Hepatocyte (in vitro differentiated cells): ENCODE results near the gene PECR. TPM values are rescaled to one million over a fixed set of nuclear protein-coding genes. Genes with fewer than 3 reads are reported as not detected.

Experiments
- DNase-seq: peaks from one replicate; pipeline ENCODE4 v3.0.0-alpha.2; 2016; ENCODE audit warnings: low spot score
- H2AFZ ChIP-seq: fragments of 200-600 bp; sonication (generic); 2 replicates; pipeline ENCODE4 v1.6.0; 2016; ENCODE audit warnings: antibody characterized with exemption, mild to moderate bottlenecking
- H3K27ac ChIP-seq: fragments of 200-600 bp; sonication (generic); 2 replicates; pipeline ENCODE4 v1.5.1; 2016; ENCODE audit warnings: mild to moderate bottlenecking
- H3K27me3 ChIP-seq: fragments of 200-600 bp; sonication (generic); 2 replicates; pipeline ENCODE4 v1.6.1; 2016
- H3K36me3 ChIP-seq: fragments of 200-600 bp; sonication (generic); replicated peaks from 2 replicates; pipeline ENCODE4 v1.5.1; 2016; ENCODE audit warnings: low read depth; ENCODE audit not compliant: insufficient read depth
- H3K4me1 ChIP-seq: fragments of 200-600 bp; sonication (generic); 2 replicates; pipeline ENCODE4 v1.5.1; 2016; ENCODE audit warnings: mild to moderate bottlenecking, moderate library complexity; ENCODE audit not compliant: insufficient read depth
- H3K4me2 ChIP-seq: fragments of 200-600 bp; sonication (generic); 2 replicates; pipeline ENCODE4 v1.6.0; 2016
- H3K4me3 ChIP-seq: fragments of 200-600 bp; sonication (generic); 2 replicates; pipeline ENCODE4 v1.5.1; 2016; ENCODE audit warnings: mild to moderate bottlenecking
- H3K79me2 ChIP-seq: fragments of 200-600 bp; sonication (generic); 2 replicates; pipeline ENCODE4 v1.6.0; 2017; ENCODE audit warnings: mild to moderate bottlenecking
- H3K9me2 ChIP-seq: fragments of 200-600 bp; sonication (generic); replicated peaks from 2 replicates; pipeline ENCODE4 v1.6.0; 2017; ENCODE audit warnings: mild to moderate bottlenecking; ENCODE audit not compliant: insufficient read depth
- H3K9me3 ChIP-seq: fragments of 200-600 bp; sonication (generic); 2 replicates; pipeline ENCODE4 v1.5.1; 2016; ENCODE audit warnings: low read depth, mild to moderate bottlenecking
- H4K20me1 ChIP-seq: fragments of 200-600 bp; sonication (generic); 2 replicates; pipeline ENCODE4 v1.6.0; 2016; ENCODE audit warnings: mild to moderate bottlenecking; ENCODE audit not compliant: insufficient read depth, poor library complexity, severe bottlenecking
- EZH2 ChIP-seq: fragments of 200-600 bp; sonication (generic); IDR thresholded peaks from 2 replicates; pipeline ENCODE4 v1.6.1; 2016; ENCODE audit warnings: antibody characterized with exemption, mild to moderate bottlenecking, borderline replicate concordance
- EZH2phosphoT487 ChIP-seq: fragments of 200-600 bp; sonication (generic); IDR thresholded peaks from one replicate; pipeline ENCODE4 v1.6.1; 2018; ENCODE audit warnings: antibody characterized with exemption, mild to moderate bottlenecking, low read depth, moderate library complexity; ENCODE audit not compliant: unreplicated experiment, severe bottlenecking
- WGBS: methylation state at CpG from one replicate; pipeline ENCODE4 v1.1.6; 2016; ENCODE audit warnings: low lambda C conversion rate; ENCODE audit errors: missing lambda C conversion rate; 5-methylcytosine and 5-hydroxymethylcytosine counted together
- polyA plus RNA-seq: library from polyadenylated mRNA; unstranded; fragments of >200 nt; fragmentation: Nextera tagmentation; extraction: Ambion mirVana; gene quantifications from 2 replicates; pipeline ENCODE4 v1.2.1, GENCODE V29; 2016
- total RNA-seq: library from RNA; depleted of rRNA; stranded (reverse); fragments of >200 nt; gene quantifications from 2 replicates; pipeline ENCODE4 v1.2.3, GENCODE V29; 2014
- TF ChIP-seq, protein P1 (sequence below): fragments of 200-600 bp; sonication (generic); IDR thresholded peaks from 2 replicates; pipeline ENCODE4 v1.5.1; 2016; ENCODE audit warnings: antibody characterized with exemption, mild to moderate bottlenecking; ENCODE audit not compliant: poor library complexity

PECR gene
- total and polyA plus RNA-seq, 2 experiments from 2014 or later = 17.4 to 32.4 TPM

GRCh38 chr2:216090369-216090786 is 8.8 kb upstream of the PECR start:
- 92% methylated on average over 1 of the region's 1 CpG for WGBS
- no peaks in the 10 kb centered on the region for H3K9me3 ChIP-seq
- no peaks in the 10 kb centered on the region for H3K4me1 ChIP-seq
- no peaks in the 10 kb centered on the region for H3K9me2 ChIP-seq
- no peaks in the 10 kb centered on the region for H3K79me2 ChIP-seq
- no peak for DNase-seq
- H4K20me1 ChIP-seq = no peaks in the 10 kb centered on the region
- no peak overlapping the region for H3K27ac ChIP-seq
- H3K4me2 ChIP-seq = no peak overlapping the region
- no peaks in the 10 kb centered on the region for H3K27me3 ChIP-seq
- H3K36me3 ChIP-seq = no peaks in the 10 kb centered on the region
- TF ChIP-seq, protein P1, sequence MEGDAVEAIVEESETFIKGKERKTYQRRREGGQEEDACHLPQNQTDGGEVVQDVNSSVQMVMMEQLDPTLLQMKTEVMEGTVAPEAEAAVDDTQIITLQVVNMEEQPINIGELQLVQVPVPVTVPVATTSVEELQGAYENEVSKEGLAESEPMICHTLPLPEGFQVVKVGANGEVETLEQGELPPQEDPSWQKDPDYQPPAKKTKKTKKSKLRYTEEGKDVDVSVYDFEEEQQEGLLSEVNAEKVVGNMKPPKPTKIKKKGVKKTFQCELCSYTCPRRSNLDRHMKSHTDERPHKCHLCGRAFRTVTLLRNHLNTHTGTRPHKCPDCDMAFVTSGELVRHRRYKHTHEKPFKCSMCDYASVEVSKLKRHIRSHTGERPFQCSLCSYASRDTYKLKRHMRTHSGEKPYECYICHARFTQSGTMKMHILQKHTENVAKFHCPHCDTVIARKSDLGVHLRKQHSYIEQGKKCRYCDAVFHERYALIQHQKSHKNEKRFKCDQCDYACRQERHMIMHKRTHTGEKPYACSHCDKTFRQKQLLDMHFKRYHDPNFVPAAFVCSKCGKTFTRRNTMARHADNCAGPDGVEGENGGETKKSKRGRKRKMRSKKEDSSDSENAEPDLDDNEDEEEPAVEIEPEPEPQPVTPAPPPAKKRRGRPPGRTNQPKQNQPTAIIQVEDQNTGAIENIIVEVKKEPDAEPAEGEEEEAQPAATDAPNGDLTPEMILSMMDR = no peak
- TF ChIP-seq EZH2phosphoT487 (no peak), EZH2 (no peak)
- no peak overlapping the region for H2AFZ ChIP-seq
- H3K4me3 ChIP-seq = no peak overlapping the region

DNA sequence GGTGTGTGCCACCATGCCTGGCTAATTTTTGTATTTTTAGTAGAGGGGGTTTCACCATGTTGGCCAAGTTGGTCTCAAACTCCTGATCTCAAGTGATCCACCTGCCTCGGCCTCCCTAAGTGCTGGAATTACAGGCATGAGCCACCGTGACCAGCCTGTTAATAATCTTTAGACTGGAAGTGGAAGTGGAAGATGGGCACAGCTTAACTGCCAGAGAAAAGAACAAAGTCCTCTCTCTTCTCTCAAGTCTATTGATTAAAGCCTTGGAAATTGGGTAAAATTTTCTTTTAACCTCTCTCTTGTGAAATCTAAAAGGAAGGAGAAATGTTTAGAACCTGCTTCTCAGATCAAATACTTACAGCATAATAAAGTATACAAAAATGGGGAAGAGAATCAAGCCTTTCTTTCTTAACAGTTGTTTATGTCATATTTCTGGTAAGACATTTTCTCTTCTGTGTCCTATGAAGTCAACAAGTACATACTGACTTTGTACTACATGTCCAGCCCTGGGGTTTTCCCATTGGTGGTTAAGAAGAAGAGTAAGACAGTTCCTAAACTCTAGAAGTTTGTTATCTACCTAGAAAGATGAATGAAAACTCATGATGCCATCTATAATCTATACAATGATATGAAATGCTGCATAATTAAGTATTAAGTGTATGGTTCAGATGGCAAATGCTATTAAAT is 4.7 kb upstream of the PECR start:
- no peaks in the 10 kb centered on the region for H3K36me3 ChIP-seq
- H3K4me2 ChIP-seq = no peak overlapping the region
- no peaks in the 10 kb centered on the region for H3K9me3 ChIP-seq
- H3K9me2 ChIP-seq = no peaks in the 10 kb centered on the region
- WGBS = 69% methylated on average over 2 of the region's 2 CpGs
- TF ChIP-seq, protein P1 = no peak
- no peak for TF ChIP-seq EZH2phosphoT487
- TF ChIP-seq EZH2 = no peak
- peaks cover 5% of the 10 kb centered on the region for H3K27me3 ChIP-seq
- H2AFZ ChIP-seq = no peak overlapping the region
- no peaks in the 10 kb centered on the region for H3K4me1 ChIP-seq
- H3K4me3 ChIP-seq = no peak overlapping the region
- DNase-seq = no peak
- H3K79me2 ChIP-seq = no peaks in the 10 kb centered on the region
- H3K27ac ChIP-seq = no peak overlapping the region
- no peaks in the 10 kb centered on the region for H4K20me1 ChIP-seq

DNA sequence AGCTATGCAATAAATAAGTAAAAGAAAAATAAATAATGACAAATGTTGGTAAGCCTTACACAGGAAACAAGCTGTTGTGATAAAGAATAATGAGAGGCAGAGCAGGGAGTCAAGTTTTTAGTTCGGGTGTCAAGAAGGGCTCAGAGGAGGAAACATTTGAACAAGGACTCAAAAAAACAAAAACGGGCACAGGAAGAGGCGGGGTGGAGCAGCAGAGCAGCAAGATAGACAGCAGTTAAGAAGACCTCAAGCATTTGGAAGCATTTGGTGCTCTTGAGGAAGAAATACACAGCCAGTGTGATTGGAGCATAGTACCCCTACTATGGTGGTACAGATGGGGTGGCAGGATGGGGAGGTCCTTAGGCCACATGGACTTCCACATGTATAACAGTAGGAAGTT is 2.9 kb upstream of the PECR start:
- 72% methylated on average over 3 of the region's 3 CpGs for WGBS
- H2AFZ ChIP-seq = no peak overlapping the region
- no peaks in the 10 kb centered on the region for H4K20me1 ChIP-seq
- no peak overlapping the region for H3K4me2 ChIP-seq
- H3K27ac ChIP-seq = no peak overlapping the region
- no peak for TF ChIP-seq EZH2
- TF ChIP-seq, protein P1 = no peak
- TF ChIP-seq EZH2phosphoT487 = no peak
- H3K4me3 ChIP-seq = no peak overlapping the region
- DNase-seq = no peak
- no peaks in the 10 kb centered on the region for H3K4me1 ChIP-seq
- peaks cover 5% of the 10 kb centered on the region for H3K27me3 ChIP-seq
- no peaks in the 10 kb centered on the region for H3K9me3 ChIP-seq
- H3K36me3 ChIP-seq = no peaks in the 10 kb centered on the region
- H3K9me2 ChIP-seq = no peaks in the 10 kb centered on the region
- H3K79me2 ChIP-seq = peaks cover 13% of the 10 kb centered on the region
